ENCODE results near the gene CHCHD10.
"Not testable (repeated sequence)": the region's sequence is repeated elsewhere in the genome, so short reads cannot be mapped to it uniquely, and the experiment has no call there.

CHCHD10 gene

DNA sequence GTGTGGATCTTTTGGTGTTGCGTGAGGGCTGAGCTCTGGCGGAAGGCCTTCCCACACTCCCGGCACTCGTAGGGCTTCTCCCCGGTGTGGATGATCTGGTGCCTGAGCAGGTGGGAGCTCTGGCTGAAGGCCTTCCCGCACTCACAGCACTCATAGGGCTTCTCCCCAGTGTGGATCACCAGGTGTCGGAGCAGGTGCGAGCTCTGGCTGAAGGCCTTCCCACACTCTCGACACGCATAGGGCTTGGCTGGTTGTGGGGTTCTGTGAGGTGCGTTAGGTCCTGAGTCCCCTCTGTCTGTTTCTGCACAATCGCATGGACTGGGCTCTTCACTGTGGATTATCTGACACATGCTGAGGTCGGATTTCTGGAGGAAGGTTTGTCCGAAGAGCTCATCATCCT is 23.3 kb downstream of the CHCHD10 start:
- no peak for DNase-seq

- no peak for DNase-seq
Observed at GRCh38 chr22:23744001-23744400, 23.8 kb downstream of the CHCHD10 start.

DNA sequence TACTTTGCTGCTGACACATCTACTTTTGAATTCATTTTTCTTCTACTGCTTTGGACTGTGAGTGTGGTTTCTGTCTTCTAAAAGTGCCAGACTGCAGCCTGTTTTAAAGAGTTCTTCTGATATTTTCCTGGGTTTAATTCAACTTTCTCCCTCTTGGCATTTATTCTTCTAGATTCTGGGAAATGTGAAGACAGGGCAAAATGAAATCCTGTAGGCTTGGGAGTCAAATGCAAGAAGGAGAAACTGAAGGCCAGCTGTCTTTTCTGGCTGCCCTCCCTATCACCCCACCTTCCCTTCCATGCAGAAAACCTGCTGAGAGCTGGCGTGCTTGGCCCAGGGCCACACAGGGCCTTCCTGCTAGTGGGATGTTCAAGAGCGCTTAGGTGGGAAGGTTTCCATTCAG is 24.5 kb downstream of the CHCHD10 start:
- DNase-seq = no peak

DNA sequence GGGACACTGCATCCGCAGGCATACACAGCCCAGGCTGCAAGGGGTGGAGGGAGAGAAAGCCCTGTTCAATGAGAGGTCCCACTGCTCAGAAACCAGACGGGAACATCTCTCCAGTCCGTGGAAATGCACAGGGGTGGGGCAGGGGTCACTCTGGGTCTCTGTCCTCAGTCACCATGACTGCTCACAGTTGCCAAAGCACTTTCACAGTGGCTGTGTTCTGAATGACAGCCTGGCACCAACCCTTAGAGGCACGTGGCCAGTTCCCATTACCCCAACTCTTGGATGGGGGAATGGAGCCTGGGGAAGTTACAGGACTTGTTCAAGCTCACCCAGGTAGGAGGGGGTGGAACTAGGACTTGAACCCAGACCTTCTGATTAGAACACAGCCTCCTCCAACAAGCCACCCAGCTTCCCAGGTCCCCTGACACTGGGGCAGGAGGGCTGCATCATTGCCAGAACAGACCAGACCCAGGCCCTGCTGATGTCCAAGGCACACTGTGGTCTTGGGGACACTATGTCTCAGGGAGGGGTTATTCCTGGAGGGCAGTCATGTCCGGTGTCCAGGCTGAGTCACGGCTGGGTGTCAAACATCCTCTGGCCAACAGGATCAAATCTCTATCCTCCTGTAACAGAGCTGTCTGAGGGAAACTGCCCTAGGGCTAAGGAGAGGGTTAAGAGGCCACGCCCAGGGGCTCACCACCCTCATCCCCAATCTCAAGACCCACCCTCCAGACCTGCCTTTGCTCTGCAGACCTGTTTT is 25.1 kb downstream of the CHCHD10 start:
- DNase-seq = no peak

- DNase-seq = no peak
Observed at GRCh38 chr22:23737696-23738095, 30.1 kb downstream of the CHCHD10 start.

DNA sequence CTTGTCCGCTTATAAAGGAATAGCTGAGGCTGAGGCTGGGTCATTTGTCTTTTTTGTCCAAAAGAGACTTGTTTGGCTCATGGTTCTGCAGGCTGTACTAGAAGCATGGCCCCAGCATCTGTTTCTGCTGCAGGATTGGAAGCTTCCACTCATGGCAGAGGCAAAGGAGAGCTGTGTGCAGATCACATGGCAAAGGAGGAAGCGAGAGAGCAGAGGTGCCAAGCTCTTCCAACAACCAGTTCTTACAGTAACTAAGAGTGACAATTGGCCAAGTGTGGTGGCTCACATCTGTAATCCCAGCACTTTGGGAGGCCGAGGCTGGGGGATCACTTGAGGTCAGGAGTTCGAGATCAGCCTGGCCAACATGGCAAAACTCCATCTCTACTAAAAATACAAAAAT is 39.7 kb downstream of the CHCHD10 start:
- not testable (repeated sequence) for DNase-seq

- DNase-seq = no peak
Observed at GRCh38 chr22:23722724-23723123, 45.0 kb downstream of the CHCHD10 start.

GRCh38 chr22:23722160-23722559 is 45.6 kb downstream of the CHCHD10 start:
- DNase-seq = no peak

- no peak for DNase-seq
Observed at GRCh38 chr22:23720855-23721254, 46.9 kb downstream of the CHCHD10 start.

DNA sequence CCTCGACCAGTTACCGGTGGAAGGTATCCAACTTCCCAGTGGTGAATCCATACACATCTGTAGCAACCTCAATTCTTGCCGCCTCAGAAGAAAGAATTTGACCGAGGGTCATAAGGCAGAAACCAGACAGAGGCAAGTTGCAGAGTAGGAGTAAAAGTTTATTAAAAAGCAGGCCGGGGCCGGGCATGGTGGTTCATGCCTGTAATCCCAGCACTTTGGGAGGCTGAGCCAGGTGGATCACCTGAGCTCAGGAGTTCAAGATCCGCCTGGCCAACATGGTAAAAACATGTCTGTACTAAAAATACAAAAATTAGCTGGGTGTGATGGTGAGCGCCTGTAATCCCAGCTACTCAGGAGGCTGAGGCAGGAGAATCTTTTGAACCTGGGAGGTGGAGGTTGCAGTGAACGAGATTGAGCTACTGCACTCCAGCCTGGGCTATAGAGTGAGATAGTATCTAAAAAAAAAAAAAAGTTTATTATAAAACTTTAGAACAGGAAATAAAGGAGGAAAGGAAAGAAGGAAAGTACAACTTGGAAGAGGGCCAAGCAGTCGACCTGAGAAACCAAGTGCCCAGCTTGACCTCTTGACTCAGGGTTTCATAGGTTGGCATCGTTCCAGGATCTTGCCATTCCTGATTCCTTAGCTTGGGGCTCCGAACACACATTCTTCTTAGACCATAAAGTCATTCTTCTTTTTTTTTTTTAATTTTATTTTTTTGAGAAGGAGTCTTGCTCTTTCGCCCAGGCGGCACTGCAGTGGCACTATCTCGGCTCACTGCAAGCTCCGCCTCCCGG is 49.2 kb downstream of the CHCHD10 start:
- DNase-seq = no peak

GRCh38 chr22:23716811-23717801 is 50.7 kb downstream of the CHCHD10 start:
- peak; percentile 62 for DNase-seq
